ENCODE data around the gene FAU. TPM values are rescaled to one million over a fixed set of nuclear protein-coding genes. Genes with fewer than 3 reads are reported as not detected.

FAU gene
- total RNA-seq, 4 donors from 2014 or later, result 465 to 1,081 (median 716) TPM

GRCh38 chr11:65128182-65129145 is 6.5 kb upstream of the FAU start:
- 81% methylated on average over 13 of the region's 15 CpGs for WGBS
- DNase-seq (ENCODE audit: extremely low spot score), result no peak
- Histone ChIP-seq H3K4me3 (no peak overlapping the region), H3K4me1 (peaks cover 13 to 27% (median 23%) of the 10 kb centered on the region in 4 donors), H3K27ac (replicated peaks in 1 of 4) (no peak overlapping the region), H3K9me3 (no peaks in the 10 kb centered on the region), H3K36me3 (peaks cover 64 to 92% (median 89%) of the 10 kb centered on the region in 4 donors), H3K27me3 (no peaks in the 10 kb centered on the region)
- no peak for TF ChIP-seq POLR2A (IDR thresholded peaks at IDR 0.05; ENCODE audit: low read depth)
- no peak for TF ChIP-seq EP300 (IDR thresholded peaks at IDR 0.05)
- no peak for TF ChIP-seq CTCF (IDR thresholded peaks at IDR 0.05)
- no peak for TF ChIP-seq POLR2AphosphoS5 (IDR thresholded peaks at IDR 0.05)
- intact Hi-C loops (cut with DNase I), result no loop called here

DNA sequence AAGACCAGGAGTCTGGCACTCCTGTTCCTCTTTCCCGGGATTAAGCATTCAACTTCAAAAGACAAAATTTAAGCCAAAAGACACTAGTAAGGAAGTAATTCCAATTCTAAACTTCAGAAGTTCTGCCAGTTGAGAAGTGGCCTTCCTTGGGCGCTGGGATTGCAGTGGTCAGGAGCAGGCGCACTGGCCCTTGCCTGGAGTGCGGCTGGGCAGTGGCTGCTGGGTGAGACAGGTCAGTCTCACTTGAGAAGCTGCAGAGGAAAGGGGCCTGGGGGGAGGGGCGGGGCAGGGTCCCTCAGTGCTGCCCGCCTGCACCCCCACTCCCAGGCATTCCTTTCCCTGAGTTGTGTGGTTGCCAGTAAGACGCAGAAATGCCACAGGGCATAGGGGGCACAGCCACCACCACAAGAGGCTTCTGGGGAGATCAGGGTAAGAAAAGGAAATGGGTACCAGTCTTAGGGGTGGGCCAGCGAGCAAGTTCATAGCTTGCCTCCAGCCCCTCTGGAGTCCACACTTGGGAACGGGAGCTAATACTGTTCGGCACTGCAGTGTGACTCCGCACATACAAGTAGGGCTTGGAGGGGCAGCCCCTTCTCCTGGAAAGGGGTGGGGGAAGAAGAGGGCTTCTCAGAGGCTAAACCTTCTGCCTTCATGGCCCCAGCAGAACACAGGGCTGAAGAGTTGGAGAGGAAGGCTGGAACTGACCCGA is 5.7 kb upstream of the FAU start:
- Histone ChIP-seq H3K36me3 (peaks cover 64 to 86% (median 84%) of the 10 kb centered on the region in 4 donors), H3K4me1 (peaks cover 11 to 27% (median 23%) of the 10 kb centered on the region in 4 donors), H3K9me3 (no peaks in the 10 kb centered on the region), H3K27me3 (no peaks in the 10 kb centered on the region), H3K27ac (replicated peaks in 1 of 4) (no peak overlapping the region), H3K4me3 (no peak overlapping the region)
- 78% methylated on average over 12 of the region's 12 CpGs for WGBS
- intact Hi-C loops (cut with DNase I), result no loop called here
- TF ChIP-seq POLR2AphosphoS5 (IDR thresholded peaks at IDR 0.05) (no peak), POLR2A (IDR thresholded peaks at IDR 0.05; ENCODE audit: low read depth) (no peak)
- no peak for DNase-seq (ENCODE audit: extremely low spot score)

DNA sequence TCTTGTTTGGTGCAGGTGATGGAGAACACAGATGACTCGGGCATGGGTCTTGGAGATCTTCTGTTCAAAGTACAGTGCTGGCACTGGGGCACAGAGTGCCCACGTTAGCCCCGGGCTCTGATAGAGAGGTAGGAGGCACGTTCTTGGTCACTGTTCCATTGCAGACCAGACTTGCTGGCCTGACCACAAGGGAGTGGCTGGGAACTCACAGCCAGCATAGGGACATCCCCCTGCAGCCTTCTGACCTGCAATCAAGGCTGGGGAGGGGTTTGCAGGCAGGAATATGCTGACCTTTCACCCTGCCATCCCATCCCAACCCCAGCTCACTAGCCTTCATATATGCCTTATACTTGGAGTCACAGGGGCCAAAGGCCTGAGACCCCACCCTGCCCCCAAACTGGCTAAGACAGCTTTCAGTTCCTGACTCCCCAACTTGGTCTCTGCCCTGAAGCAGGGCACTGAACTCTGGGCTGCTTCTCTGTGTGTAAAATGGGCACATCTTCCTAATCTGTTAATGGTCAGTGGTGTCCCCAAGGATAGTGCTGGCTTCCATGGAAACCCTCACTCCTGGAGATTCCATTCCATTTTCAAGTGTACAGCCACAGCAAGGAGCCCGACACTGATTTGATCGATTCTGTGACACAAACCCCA is 4.8 kb upstream of the FAU start:
- WGBS, result 85% methylated on average over 4 of the region's 6 CpGs

DNA sequence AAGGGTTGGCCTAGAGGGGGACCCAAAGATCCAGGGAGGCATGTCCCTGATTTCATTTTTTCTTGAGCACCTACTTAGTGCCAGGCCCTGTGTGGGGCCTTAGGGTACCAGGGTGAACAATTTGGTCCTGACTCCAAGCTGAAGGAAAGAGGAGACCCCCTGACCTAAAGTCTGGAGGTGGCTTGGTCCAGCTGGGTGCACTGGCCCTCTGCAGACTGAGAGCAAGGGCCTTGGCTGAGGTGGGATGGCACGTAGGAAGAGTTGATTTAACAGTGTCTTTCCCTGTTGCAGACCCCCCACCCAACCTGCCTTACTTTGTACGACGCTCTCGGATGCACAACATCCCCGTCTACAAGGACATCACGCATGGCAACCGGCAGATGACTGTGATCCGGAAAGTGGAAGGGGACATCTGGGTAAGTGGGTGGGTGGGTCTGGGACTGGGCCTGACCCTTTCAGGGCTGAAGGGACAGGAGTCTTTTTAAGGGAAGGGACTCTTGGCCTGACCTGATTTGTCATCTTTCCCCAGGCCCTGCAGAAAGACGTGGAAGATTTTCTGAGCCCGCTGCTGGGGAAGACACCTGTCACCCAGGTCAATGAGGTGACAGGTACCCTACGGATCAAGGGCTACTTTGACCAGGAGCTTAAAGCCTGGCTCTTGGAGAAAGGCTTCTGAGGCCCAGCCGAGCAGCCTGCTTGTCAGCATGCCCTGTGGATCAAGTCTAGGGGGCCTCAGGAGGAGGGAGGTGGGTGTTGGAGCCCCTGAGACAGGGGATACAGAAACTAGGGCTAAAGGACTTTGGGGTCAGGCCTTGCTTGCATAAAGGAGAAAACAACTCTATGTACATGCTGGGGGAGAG is 3.5 kb upstream of the FAU start:
- peaks cover 58 to 71% (median 69%) of the 10 kb centered on the region in 4 donors for H3K36me3 ChIP-seq
- H3K4me3 ChIP-seq, result no peak overlapping the region
- no peaks in the 10 kb centered on the region for H3K27me3 ChIP-seq
- H3K4me1 ChIP-seq, result peaks cover 20 to 33% (median 30%) of the 10 kb centered on the region in 4 donors
- intact Hi-C loops (cut with DNase I), result no loop called here
- no peaks in the 10 kb centered on the region for H3K9me3 ChIP-seq
- H3K27ac ChIP-seq (replicated peaks in 1 of 4), result no peak overlapping the region
- DNase-seq (ENCODE audit: extremely low spot score), result no peak
- WGBS, result 86% methylated on average over 11 of the region's 12 CpGs
- TF ChIP-seq POLR2AphosphoS5 (IDR thresholded peaks at IDR 0.05) (no peak), CTCF (IDR thresholded peaks at IDR 0.05) (no peak), EP300 (IDR thresholded peaks at IDR 0.05) (no peak), POLR2A (IDR thresholded peaks at IDR 0.05; ENCODE audit: low read depth) (no peak)

More for the DNA sequence above, 4.8 kb upstream of the FAU start:
- no peak for DNase-seq (ENCODE audit: extremely low spot score)
- Histone ChIP-seq H3K4me1 (peaks cover 9 to 21% (median 19%) of the 10 kb centered on the region in 4 donors), H3K9me3 (no peaks in the 10 kb centered on the region), H3K27me3 (no peaks in the 10 kb centered on the region), H3K27ac (replicated peaks in 1 of 4) (no peak overlapping the region), H3K36me3 (peaks cover 64 to 77% (median 75%) of the 10 kb centered on the region in 4 donors), H3K4me3 (no peak overlapping the region)
- intact Hi-C loops (cut with DNase I), result no loop called here
- TF ChIP-seq POLR2A (IDR thresholded peaks at IDR 0.05; ENCODE audit: low read depth), result no peak
- TF ChIP-seq POLR2AphosphoS5 (IDR thresholded peaks at IDR 0.05), result no peak

All from esophagus muscularis mucosa (tissue), 4 donors.